Muscle of leg (tissue), 11 donors: ENCODE results near the gene GPX4. TPM values are rescaled to one million over a fixed set of nuclear protein-coding genes. Genes with fewer than 3 reads are reported as not detected.

Experiments used
- DNase-seq: peaks from one replicate; pipeline ENCODE4 v3.0.0; 2013
- H3K27ac ChIP-seq: one replicate; pipeline ENCODE4 v1.5.1; 2013; ENCODE audit warnings: mild to moderate bottlenecking, low read length, control low read depth
- H3K27me3 ChIP-seq: one replicate; pipeline ENCODE4 v1.6.1; 2013; ENCODE audit warnings: low read length; ENCODE audit not compliant: control insufficient read depth, insufficient read depth
- H3K36me3 ChIP-seq: one replicate; pipeline ENCODE4 v1.6.1; 2013; ENCODE audit warnings: low read length; ENCODE audit not compliant: control insufficient read depth, insufficient read depth
- H3K4me1 ChIP-seq: one replicate; pipeline ENCODE4 v1.6.1; 2013; ENCODE audit warnings: low read length; ENCODE audit not compliant: control insufficient read depth, insufficient read depth
- H3K4me3 ChIP-seq: one replicate; pipeline ENCODE4 v1.5.1; 2013; ENCODE audit warnings: low read length, control low read depth
- H3K9me3 ChIP-seq: replicated peaks from 2 replicates; pipeline ENCODE4 v1.6.1; 2013; ENCODE audit warnings: low read depth, low read length; ENCODE audit not compliant: control insufficient read depth
- WGBS: methylation state at CpG from one replicate; pipeline ENCODE4 v1.1.5; 2013; ENCODE audit warnings: missing lambda C conversion rate; ENCODE audit not compliant: insufficient coverage; 5-methylcytosine and 5-hydroxymethylcytosine counted together
- polyA plus RNA-seq, 8 donors: library from polyadenylated mRNA; unstranded; fragments of 120-200 nt; gene quantifications; one replicate each; pipeline versions ENCODE4 v1.2.1 to v1.2.3, GENCODE V29; 2013; ENCODE audit warnings: inconsistent platforms in 1 of 8, low replicate concordance in 1 of 8; ENCODE audit not compliant: insufficient read length in 8 of 8, insufficient read depth in 1 of 8
- total RNA-seq: library from RNA; stranded (reverse); fragments of 120-200 nt; gene quantifications from one replicate; pipeline ENCODE4 v1.2.4, GENCODE V29; 2013

Gene GPX4
- total and polyA plus RNA-seq, 9 donors = 145 to 203 (median 162) TPM

DNA sequence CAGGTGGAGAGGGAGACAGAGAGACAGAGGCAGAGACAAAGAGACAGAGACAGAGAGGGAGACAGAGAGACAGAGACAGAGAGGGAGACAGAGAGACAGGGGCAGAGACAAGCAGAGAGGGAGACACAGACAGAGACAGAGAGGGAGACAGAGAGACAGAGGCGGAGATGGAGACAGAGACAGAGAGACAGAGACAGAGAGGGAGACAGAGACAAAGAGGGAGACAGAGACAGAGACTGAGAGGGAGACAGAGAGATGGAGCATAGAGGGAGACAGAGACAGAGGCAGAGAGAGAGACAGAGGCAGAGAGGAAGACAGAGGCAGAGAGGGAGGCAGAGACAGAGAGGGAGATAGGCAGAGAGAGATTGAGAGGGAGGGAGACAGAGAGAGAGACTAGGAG, 40.9 kb downstream of the GPX4 start:
- Histone ChIP-seq H3K9me3 (no peaks in the 10 kb centered on the region), H3K4me1 (no peaks in the 10 kb centered on the region), H3K4me3 (no peak overlapping the region), H3K36me3 (peaks cover 31% of the 10 kb centered on the region), H3K27me3 (no peaks in the 10 kb centered on the region), H3K27ac (no peak overlapping the region)
- no peak for DNase-seq
- WGBS = 93% methylated on average over 1 of the region's 1 CpG

DNA sequence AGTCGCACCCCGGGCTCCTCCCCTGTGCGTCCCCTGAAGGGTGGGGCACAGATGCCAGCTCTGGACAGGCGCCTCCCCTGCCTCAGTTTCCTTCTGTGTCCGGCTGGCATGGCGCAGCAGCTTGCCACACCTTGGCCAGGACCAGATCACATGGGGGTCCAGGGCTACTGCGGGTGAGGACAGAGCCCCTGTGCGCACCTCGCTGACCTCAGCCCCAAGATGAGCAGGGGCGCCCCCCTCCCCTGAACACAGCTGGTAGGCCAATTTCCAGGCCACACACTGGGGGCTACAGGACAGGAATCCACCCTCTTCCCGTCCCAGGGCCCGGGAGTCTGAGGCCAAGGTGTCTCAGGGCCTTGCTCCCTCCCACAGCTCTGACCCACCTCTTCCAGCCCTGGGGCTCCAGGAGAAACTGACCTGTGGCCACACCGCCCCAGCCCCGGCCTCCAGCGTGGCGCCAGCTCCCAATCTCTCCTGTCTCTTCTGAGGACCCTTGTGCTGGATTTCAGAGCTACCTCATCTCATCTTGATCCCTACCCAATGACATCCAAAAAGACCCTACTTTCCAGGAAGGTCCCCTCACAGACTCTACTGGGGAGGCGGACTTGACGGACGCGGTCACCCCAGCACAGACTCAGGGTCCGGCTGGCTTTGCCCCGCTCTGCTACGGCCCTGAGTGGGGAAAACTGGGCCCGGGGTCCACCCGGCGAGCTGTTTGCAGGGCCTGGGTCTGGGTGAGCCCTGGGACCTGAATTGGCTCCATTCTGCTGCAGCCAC, 42.0 kb downstream of the GPX4 start:
- Histone ChIP-seq H3K4me1 (peaks cover under 1% of the 10 kb centered on the region), H3K9me3 (no peaks in the 10 kb centered on the region), H3K36me3 (peaks cover 37% of the 10 kb centered on the region), H3K27ac (no peak overlapping the region), H3K4me3 (no peak overlapping the region), H3K27me3 (no peaks in the 10 kb centered on the region)
- no peak for DNase-seq
- WGBS = 86% methylated on average over 23 of the region's 26 CpGs

- Histone ChIP-seq H3K36me3 (peaks cover 39% of the 10 kb centered on the region), H3K27ac (no peak overlapping the region), H3K27me3 (no peaks in the 10 kb centered on the region), H3K4me3 (no peak overlapping the region), H3K4me1 (peaks cover 5% of the 10 kb centered on the region), H3K9me3 (no peaks in the 10 kb centered on the region)
- no peak for DNase-seq
- WGBS = 79% methylated on average over 10 of the region's 13 CpGs
These were observed 42.6 kb downstream of the GPX4 start for GRCh38 chr19:1146412-1146699.

DNA sequence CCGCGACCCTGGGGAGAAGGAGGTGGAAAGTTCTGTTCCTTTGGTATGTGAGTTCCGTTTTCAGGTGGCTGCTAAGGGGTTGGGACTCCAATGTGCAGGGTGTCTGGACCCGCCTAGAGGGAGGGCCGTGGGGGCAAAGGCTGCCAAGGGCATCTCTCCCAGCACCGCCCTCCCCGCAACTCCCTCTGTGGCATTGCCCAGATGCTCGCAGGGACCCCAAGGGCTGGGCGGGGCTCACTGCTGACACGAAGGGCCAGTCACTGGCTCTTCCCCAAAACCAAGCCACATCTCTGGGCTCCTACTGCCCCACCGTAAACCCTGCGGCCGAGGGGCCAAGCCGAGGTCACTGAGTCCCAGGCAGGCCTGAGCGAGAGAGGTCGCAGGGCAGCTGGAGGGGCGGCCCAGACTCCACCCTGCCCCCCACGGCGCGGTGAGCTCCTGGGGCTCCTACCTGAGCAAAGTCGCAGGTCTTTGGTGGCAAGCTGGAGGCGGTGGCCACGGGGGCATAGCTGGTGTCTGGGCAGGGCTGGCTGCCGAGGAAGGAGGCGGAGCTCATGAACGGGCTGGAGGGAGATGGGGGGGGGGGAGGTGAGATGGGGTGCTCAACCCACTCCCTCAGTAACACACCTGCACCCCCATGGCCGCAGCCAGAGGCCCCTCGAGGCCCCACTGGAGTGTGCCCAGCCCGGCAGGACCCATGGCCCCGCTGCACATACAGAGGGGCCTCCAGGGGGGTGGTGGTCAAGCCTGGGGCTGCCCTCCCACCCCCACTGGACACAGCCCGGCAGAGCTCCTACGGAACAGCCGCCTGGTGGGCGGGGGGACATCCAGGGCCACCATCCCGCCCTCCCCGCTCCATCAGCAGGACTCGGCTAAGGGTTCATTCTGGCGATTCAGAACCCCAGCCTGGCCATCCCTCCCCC, 43.3 kb downstream of the GPX4 start:
- WGBS = 64% methylated on average over 23 of the region's 38 CpGs
- no peaks in the 10 kb centered on the region for H3K9me3 ChIP-seq
- peaks cover 12% of the 10 kb centered on the region for H3K4me1 ChIP-seq
- H3K36me3 ChIP-seq = peaks cover 38% of the 10 kb centered on the region
- H3K27me3 ChIP-seq = no peaks in the 10 kb centered on the region
- no peak for DNase-seq
- H3K4me3 ChIP-seq = no peak overlapping the region
- H3K27ac ChIP-seq = no peak overlapping the region

DNA sequence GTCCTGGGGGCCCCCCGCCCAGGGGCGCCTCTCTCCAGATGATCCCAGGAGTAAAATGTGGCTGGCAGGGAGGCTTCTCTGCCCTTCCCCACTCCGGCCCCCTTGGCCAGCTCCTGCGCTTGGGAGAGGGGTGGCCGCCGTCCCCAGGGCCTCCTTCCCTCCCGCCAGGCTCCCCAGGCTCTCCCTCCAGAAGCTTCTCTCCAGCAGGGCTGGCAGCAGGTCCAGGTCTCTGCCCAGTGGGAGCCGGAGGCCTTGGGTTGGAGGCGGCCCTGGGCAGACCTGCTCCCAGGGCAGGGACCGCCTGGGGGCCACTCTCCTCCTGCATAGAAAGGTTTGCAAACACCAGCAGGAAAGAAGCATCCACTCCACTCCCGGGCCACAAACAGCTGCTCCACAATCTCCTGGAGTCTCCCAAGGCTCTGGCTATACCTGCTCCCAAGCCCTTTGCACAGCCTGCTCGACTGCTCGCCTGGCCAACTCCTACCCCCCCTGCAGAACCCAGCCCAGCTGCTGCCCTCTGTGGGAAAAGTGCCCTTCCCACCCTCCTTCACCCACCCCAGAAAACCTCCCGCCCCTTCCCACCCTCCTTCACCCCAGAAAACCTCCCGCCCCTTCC, 44.2 kb downstream of the GPX4 start:
- no peak for DNase-seq
- Histone ChIP-seq H3K36me3 (peaks cover 43% of the 10 kb centered on the region), H3K27me3 (no peaks in the 10 kb centered on the region), H3K9me3 (no peaks in the 10 kb centered on the region), H3K4me3 (no peak overlapping the region), H3K4me1 (peaks cover 19% of the 10 kb centered on the region), H3K27ac (no peak overlapping the region)
- WGBS = 62% methylated on average over 6 of the region's 15 CpGs

DNA sequence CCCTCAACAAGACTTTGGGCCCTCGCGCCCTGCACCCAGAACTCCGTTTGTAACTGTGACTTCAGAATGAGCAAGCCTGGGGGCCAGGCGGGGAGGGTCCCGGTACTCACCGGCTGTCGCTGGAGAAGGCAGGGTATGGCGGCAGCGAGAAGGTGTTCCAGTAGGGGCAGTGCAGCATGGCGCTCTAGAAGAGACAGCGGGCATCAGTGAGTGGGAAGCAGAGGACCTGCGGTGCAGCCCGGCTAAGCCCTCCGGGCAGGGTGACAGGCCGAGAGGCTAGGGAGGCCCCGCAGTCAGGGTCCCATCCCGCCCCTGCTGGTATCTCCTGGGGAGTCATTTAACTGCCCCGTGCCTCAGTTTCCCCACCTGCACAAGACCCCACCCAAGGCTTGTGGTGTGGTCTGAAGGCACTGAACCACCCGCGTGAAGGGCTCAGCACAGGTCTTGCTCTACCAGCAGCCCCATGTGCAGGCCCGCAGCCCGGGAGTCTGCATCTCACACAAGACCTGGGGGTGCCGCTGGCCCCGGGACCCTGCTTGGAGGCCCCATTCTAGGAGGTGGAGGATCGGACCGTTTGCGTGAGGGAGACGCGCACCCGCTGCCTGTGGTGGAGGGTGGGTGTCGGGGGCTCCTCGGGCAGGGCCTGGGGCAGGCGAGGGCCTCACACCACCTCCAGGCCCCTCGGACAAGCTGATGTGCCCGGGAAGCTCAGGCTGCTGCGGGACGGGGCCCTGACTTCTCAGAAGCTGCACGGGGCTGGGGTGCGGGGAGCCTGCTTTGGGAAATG, 45.7 kb downstream of the GPX4 start:
- H3K27ac ChIP-seq = no peak overlapping the region
- H3K4me3 ChIP-seq = no peak overlapping the region
- peaks cover 41% of the 10 kb centered on the region for H3K36me3 ChIP-seq
- peaks cover 21% of the 10 kb centered on the region for H3K4me1 ChIP-seq
- H3K27me3 ChIP-seq = no peaks in the 10 kb centered on the region
- no peaks in the 10 kb centered on the region for H3K9me3 ChIP-seq
- DNase-seq = no peak
- WGBS = 87% methylated on average over 32 of the region's 39 CpGs

DNA sequence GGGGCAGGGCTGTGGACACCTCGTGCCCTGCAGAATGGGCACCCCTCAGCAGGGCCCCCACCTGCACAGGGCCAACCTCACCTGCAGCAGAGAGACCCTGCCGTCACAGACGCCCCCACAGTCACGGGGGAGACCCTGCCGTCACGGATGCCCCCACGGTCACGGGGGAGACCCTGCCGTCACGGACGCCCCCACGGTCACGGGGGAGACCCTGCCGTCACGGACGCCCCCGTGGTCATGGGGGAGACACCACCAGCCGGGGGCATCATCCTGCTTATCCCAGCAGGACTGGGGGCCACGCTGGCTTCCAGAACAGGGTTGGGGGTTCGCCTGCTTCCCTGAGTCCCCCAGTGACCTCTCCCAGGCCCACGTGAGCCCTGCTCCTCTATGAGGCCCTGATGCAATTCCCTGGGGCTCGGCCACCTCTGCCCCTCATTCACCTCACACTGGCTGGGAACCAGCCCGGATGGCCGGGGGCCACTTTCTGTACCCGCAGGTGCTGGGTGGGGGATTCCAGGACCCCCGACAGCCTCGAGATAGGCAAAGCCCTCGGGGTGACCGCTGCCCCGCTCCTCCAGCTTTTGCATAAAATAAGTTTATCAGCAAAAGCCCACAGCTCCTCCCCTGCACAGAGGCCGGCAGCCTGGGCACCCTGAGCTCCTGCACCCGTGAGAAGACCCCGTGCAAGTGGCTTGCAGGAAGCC, 46.7 kb downstream of the GPX4 start:
- H3K36me3 ChIP-seq = peaks cover 39% of the 10 kb centered on the region
- no peak overlapping the region for H3K27ac ChIP-seq
- WGBS = 88% methylated on average over 23 of the region's 33 CpGs

GRCh38 chr19:1151037-1151724, 47.4 kb downstream of the GPX4 start:
- no peak overlapping the region for H3K27ac ChIP-seq
- no peak overlapping the region for H3K4me3 ChIP-seq
- peaks cover 33% of the 10 kb centered on the region for H3K36me3 ChIP-seq
- H3K4me1 ChIP-seq = peaks cover 37% of the 10 kb centered on the region
- DNase-seq = no peak
- 78% methylated on average over 5 of the region's 12 CpGs for WGBS
- no peaks in the 10 kb centered on the region for H3K27me3 ChIP-seq
- no peaks in the 10 kb centered on the region for H3K9me3 ChIP-seq

More for the DNA sequence above, 46.7 kb downstream of the GPX4 start:
- no peak for DNase-seq
- Histone ChIP-seq H3K4me3 (no peak overlapping the region), H3K27me3 (no peaks in the 10 kb centered on the region), H3K9me3 (no peaks in the 10 kb centered on the region), H3K4me1 (peaks cover 31% of the 10 kb centered on the region)
